ENCODE data around the gene SLC17A8.

The SLC17A8 gene

GRCh38 chr12:100448656-100449055, 91.8 kb downstream of the SLC17A8 start:
- Histone ChIP-seq H3K79me1 (ENCODE audit: low read depth, low read length) (no peaks in the 10 kb centered on the region), H3K36me3 (replicated peaks in 1 of 2; ENCODE audit: control insufficient read depth in 2 of 2, insufficient read depth in 2 of 2, low read length in 2 of 2) (no peaks in the 10 kb centered on the region), H3K4ac (ENCODE audit: low read length) (no peak overlapping the region), H3K18ac (ENCODE audit: low read length) (no peak overlapping the region), H2BK5ac (ENCODE audit: low read length) (no peak overlapping the region), H3K4me1 (ENCODE audit: control insufficient read depth in 2 of 2, insufficient read depth in 1 of 2, low read depth in 1 of 2, low read length in 2 of 2) (peaks cover 4 to 9% of the 10 kb centered on the region in 2 donors), H3K9ac (ENCODE audit: low read depth, low read length, poor library complexity) (no peak overlapping the region), H3K27ac (replicated peaks; ENCODE audit: low read length) (no peak overlapping the region), H3K4me2 (ENCODE audit: insufficient read depth, low read length, poor library complexity, severe bottlenecking) (no peak overlapping the region), H2BK12ac (ENCODE audit: low read length) (no peak overlapping the region), H3K23ac (ENCODE audit: low read depth, low read length, poor library complexity) (no peak overlapping the region), H3K14ac (ENCODE audit: low read length) (no peak overlapping the region), H4K91ac (ENCODE audit: low read depth, low read length, poor library complexity) (no peak overlapping the region), H2AFZ (ENCODE audit: low read length) (no peak overlapping the region), H3K27me3 (ENCODE audit: control insufficient read depth in 3 of 3, insufficient read depth in 3 of 3, low read depth in 1 of 3, low read length in 3 of 3) (no peaks in the 10 kb centered on the region), H3K9me3 (replicated peaks in 1 of 2; ENCODE audit: control insufficient read depth in 2 of 2, insufficient read depth in 1 of 2, low read depth in 1 of 2, low read length in 2 of 2) (no peaks in the 10 kb centered on the region), H2BK120ac (ENCODE audit: low read depth, low read length) (no peak overlapping the region), H2BK15ac (ENCODE audit: low read length) (no peak overlapping the region), H2AK5ac (ENCODE audit: low read depth, low read length) (no peak overlapping the region), H3K4me3 (ENCODE audit: low read length in 2 of 2) (no peak overlapping the region), H4K8ac (ENCODE audit: low read depth, low read length) (no peak overlapping the region)
- WGBS, 2 donors (ENCODE audit: extremely low coverage in 2 of 2, insufficient read length in 2 of 2, insufficient replicate concordance in 1 of 2) = no CpG with 5 or more reads among the region's 1 CpG
- DNase-seq (ENCODE audit: low spot score) = no peak

GRCh38 chr12:100450735-100451134, 93.9 kb downstream of the SLC17A8 start:
- H3K27me3 ChIP-seq (ENCODE audit: control insufficient read depth in 3 of 3, insufficient read depth in 3 of 3, low read depth in 1 of 3, low read length in 3 of 3) = no peaks in the 10 kb centered on the region
- no peak overlapping the region for H3K18ac ChIP-seq (ENCODE audit: low read length)
- no peak overlapping the region for H4K91ac ChIP-seq (ENCODE audit: low read depth, low read length, poor library complexity)
- no peaks in the 10 kb centered on the region for H3K9me3 ChIP-seq (replicated peaks in 1 of 2; ENCODE audit: control insufficient read depth in 2 of 2, insufficient read depth in 1 of 2, low read depth in 1 of 2, low read length in 2 of 2)
- no peak overlapping the region for H3K23ac ChIP-seq (ENCODE audit: low read depth, low read length, poor library complexity)
- no peak overlapping the region for H2AK5ac ChIP-seq (ENCODE audit: low read depth, low read length)
- H2BK12ac ChIP-seq (ENCODE audit: low read length) = no peak overlapping the region
- no peak overlapping the region for H2BK120ac ChIP-seq (ENCODE audit: low read depth, low read length)
- peaks cover 5 to 9% of the 10 kb centered on the region in 2 donors for H3K4me1 ChIP-seq (ENCODE audit: control insufficient read depth in 2 of 2, insufficient read depth in 1 of 2, low read depth in 1 of 2, low read length in 2 of 2)
- H3K36me3 ChIP-seq (replicated peaks in 1 of 2; ENCODE audit: control insufficient read depth in 2 of 2, insufficient read depth in 2 of 2, low read length in 2 of 2) = no peaks in the 10 kb centered on the region
- H3K4me3 ChIP-seq (ENCODE audit: low read length in 2 of 2) = no peak overlapping the region
- no peak overlapping the region for H2BK15ac ChIP-seq (ENCODE audit: low read length)
- DNase-seq (ENCODE audit: low spot score) = no peak
- H3K4ac ChIP-seq (ENCODE audit: low read length) = no peak overlapping the region
- no peak overlapping the region for H3K9ac ChIP-seq (ENCODE audit: low read depth, low read length, poor library complexity)
- H2BK5ac ChIP-seq (ENCODE audit: low read length) = no peak overlapping the region
- H3K14ac ChIP-seq (ENCODE audit: low read length) = no peak overlapping the region
- no peak overlapping the region for H2AFZ ChIP-seq (ENCODE audit: low read length)
- H4K8ac ChIP-seq (ENCODE audit: low read depth, low read length) = no peak overlapping the region
- no CpG with 5 or more reads among the region's 3 CpGs for WGBS, 2 donors (ENCODE audit: extremely low coverage in 2 of 2, insufficient read length in 2 of 2, insufficient replicate concordance in 1 of 2)
- H3K4me2 ChIP-seq (ENCODE audit: insufficient read depth, low read length, poor library complexity, severe bottlenecking) = no peak overlapping the region
- H3K27ac ChIP-seq (replicated peaks; ENCODE audit: low read length) = no peak overlapping the region
- no peaks in the 10 kb centered on the region for H3K79me1 ChIP-seq (ENCODE audit: low read depth, low read length)

- H2BK120ac ChIP-seq (ENCODE audit: low read depth, low read length) = no peak overlapping the region
- H2AFZ ChIP-seq (ENCODE audit: low read length) = no peak overlapping the region
- H2BK15ac ChIP-seq (ENCODE audit: low read length) = no peak overlapping the region
- no peak overlapping the region for H3K18ac ChIP-seq (ENCODE audit: low read length)
- no peak overlapping the region for H3K14ac ChIP-seq (ENCODE audit: low read length)
- H2BK5ac ChIP-seq (ENCODE audit: low read length) = no peak overlapping the region
- H3K4me2 ChIP-seq (ENCODE audit: insufficient read depth, low read length, poor library complexity, severe bottlenecking) = no peak overlapping the region
- no peaks in the 10 kb centered on the region for H3K27me3 ChIP-seq (ENCODE audit: control insufficient read depth in 3 of 3, insufficient read depth in 3 of 3, low read depth in 1 of 3, low read length in 3 of 3)
- no peak overlapping the region for H3K23ac ChIP-seq (ENCODE audit: low read depth, low read length, poor library complexity)
- no peak overlapping the region for H2BK12ac ChIP-seq (ENCODE audit: low read length)
- no peaks in the 10 kb centered on the region for H3K36me3 ChIP-seq (replicated peaks in 1 of 2; ENCODE audit: control insufficient read depth in 2 of 2, insufficient read depth in 2 of 2, low read length in 2 of 2)
- H3K4me1 ChIP-seq (ENCODE audit: control insufficient read depth in 2 of 2, insufficient read depth in 1 of 2, low read depth in 1 of 2, low read length in 2 of 2) = peaks cover 0 to 1% of the 10 kb centered on the region in 2 donors
- H3K4ac ChIP-seq (ENCODE audit: low read length) = no peak overlapping the region
- no peak overlapping the region for H3K9ac ChIP-seq (ENCODE audit: low read depth, low read length, poor library complexity)
- no peak overlapping the region for H4K91ac ChIP-seq (ENCODE audit: low read depth, low read length, poor library complexity)
- no peaks in the 10 kb centered on the region for H3K9me3 ChIP-seq (replicated peaks in 1 of 2; ENCODE audit: control insufficient read depth in 2 of 2, insufficient read depth in 1 of 2, low read depth in 1 of 2, low read length in 2 of 2)
- H3K27ac ChIP-seq (replicated peaks; ENCODE audit: low read length) = no peak overlapping the region
- H3K4me3 ChIP-seq (ENCODE audit: low read length in 2 of 2) = no peak overlapping the region
- no peak for DNase-seq (ENCODE audit: low spot score)
- no peak overlapping the region for H2AK5ac ChIP-seq (ENCODE audit: low read depth, low read length)
- H3K79me1 ChIP-seq (ENCODE audit: low read depth, low read length) = no peaks in the 10 kb centered on the region
- WGBS, 2 donors (ENCODE audit: extremely low coverage in 2 of 2, insufficient read length in 2 of 2, insufficient replicate concordance in 1 of 2) = no CpG with 5 or more reads among the region's 3 CpGs
- H4K8ac ChIP-seq (ENCODE audit: low read depth, low read length) = no peak overlapping the region
Observed at GRCh38 chr12:100453951-100454350, 97.1 kb downstream of the SLC17A8 start.

DNA sequence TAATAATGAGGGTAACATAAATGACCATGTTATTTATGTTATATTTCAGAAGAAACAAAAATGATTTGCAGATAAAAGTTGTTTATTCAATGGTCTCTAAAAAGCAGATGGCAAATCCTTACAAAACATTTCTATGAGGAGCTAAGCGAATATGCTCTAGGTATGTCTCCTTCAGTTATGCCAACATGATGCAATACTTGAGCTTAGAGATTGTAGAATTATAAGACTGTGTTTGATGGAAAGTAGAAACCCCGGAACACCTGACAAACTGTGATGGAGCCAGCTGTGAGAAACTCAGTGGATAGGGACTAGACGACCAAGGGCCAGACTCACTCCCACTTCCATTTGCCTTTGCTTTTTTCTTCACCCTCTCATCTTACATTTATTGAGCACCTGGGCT, 99.0 kb downstream of the SLC17A8 start:
- H3K9me3 ChIP-seq (replicated peaks in 1 of 2; ENCODE audit: control insufficient read depth in 2 of 2, insufficient read depth in 1 of 2, low read depth in 1 of 2, low read length in 2 of 2) = no peaks in the 10 kb centered on the region
- no peak overlapping the region for H3K14ac ChIP-seq (ENCODE audit: low read length)
- H3K79me1 ChIP-seq (ENCODE audit: low read depth, low read length) = no peaks in the 10 kb centered on the region
- no peak overlapping the region for H4K8ac ChIP-seq (ENCODE audit: low read depth, low read length)
- WGBS, 2 donors (ENCODE audit: extremely low coverage in 2 of 2, insufficient read length in 2 of 2, insufficient replicate concordance in 1 of 2) = no CpG with 5 or more reads among the region's 3 CpGs
- no peak for DNase-seq (ENCODE audit: low spot score)
- H2AFZ ChIP-seq (ENCODE audit: low read length) = no peak overlapping the region
- H3K4me3 ChIP-seq (ENCODE audit: low read length in 2 of 2) = no peak overlapping the region
- no peak overlapping the region for H3K27ac ChIP-seq (replicated peaks; ENCODE audit: low read length)
- no peaks in the 10 kb centered on the region for H3K36me3 ChIP-seq (replicated peaks in 1 of 2; ENCODE audit: control insufficient read depth in 2 of 2, insufficient read depth in 2 of 2, low read length in 2 of 2)
- no peak overlapping the region for H2BK15ac ChIP-seq (ENCODE audit: low read length)
- H3K27me3 ChIP-seq (ENCODE audit: control insufficient read depth in 3 of 3, insufficient read depth in 3 of 3, low read depth in 1 of 3, low read length in 3 of 3) = no peaks in the 10 kb centered on the region
- H3K23ac ChIP-seq (ENCODE audit: low read depth, low read length, poor library complexity) = no peak overlapping the region
- no peak overlapping the region for H3K4me2 ChIP-seq (ENCODE audit: insufficient read depth, low read length, poor library complexity, severe bottlenecking)
- peaks cover 0 to 3% of the 10 kb centered on the region in 2 donors for H3K4me1 ChIP-seq (ENCODE audit: control insufficient read depth in 2 of 2, insufficient read depth in 1 of 2, low read depth in 1 of 2, low read length in 2 of 2)
- H2BK12ac ChIP-seq (ENCODE audit: low read length) = no peak overlapping the region
- no peak overlapping the region for H3K4ac ChIP-seq (ENCODE audit: low read length)
- H3K18ac ChIP-seq (ENCODE audit: low read length) = no peak overlapping the region
- H4K91ac ChIP-seq (ENCODE audit: low read depth, low read length, poor library complexity) = no peak overlapping the region
- no peak overlapping the region for H2BK5ac ChIP-seq (ENCODE audit: low read length)
- H3K9ac ChIP-seq (ENCODE audit: low read depth, low read length, poor library complexity) = no peak overlapping the region
- no peak overlapping the region for H2AK5ac ChIP-seq (ENCODE audit: low read depth, low read length)
- H2BK120ac ChIP-seq (ENCODE audit: low read depth, low read length) = no peak overlapping the region

All from neuronal stem cell (in vitro differentiated cells).